GM12873 (cell line): ENCODE data around the gene AFTPH.

Experiments
- TF ChIP-seq, protein P1 (sequence below): IDR thresholded peaks from 2 replicates; pipeline ENCODE4 v1.5.1; 2012; ENCODE audit warnings: low read depth, mild to moderate bottlenecking, moderate library complexity, low read length, control low read depth; ENCODE audit not compliant: insufficient read depth; ENCODE audit errors: missing control alignments

The AFTPH gene

DNA sequence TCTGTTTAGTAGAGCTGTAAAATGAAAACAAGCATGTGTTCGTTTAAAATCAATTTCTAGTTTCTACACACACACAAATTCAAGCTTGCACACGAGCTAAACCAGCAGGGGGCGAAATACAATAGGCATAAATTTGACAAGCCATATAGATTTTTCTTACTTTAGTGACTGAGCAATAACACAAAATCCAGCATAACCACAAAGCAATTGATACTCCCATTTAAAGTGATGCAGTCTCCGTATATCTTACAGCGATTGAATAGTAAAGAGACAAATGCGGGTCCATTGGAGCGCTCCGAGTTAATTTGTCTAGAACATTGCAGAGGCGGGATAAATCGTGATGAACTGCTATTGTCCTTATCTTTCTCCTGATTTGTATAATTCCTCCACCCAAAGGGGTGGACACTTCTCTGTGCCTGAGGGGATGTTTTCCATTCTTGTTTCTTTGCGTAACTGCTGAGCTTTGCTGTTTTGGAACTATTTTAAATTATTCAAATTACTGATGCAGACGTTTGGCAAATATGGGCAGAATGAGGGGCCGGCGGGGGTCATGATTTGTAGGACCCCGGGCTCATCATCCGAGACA, 1.2 kb upstream of the AFTPH start:
- TF ChIP-seq, protein P1, sequence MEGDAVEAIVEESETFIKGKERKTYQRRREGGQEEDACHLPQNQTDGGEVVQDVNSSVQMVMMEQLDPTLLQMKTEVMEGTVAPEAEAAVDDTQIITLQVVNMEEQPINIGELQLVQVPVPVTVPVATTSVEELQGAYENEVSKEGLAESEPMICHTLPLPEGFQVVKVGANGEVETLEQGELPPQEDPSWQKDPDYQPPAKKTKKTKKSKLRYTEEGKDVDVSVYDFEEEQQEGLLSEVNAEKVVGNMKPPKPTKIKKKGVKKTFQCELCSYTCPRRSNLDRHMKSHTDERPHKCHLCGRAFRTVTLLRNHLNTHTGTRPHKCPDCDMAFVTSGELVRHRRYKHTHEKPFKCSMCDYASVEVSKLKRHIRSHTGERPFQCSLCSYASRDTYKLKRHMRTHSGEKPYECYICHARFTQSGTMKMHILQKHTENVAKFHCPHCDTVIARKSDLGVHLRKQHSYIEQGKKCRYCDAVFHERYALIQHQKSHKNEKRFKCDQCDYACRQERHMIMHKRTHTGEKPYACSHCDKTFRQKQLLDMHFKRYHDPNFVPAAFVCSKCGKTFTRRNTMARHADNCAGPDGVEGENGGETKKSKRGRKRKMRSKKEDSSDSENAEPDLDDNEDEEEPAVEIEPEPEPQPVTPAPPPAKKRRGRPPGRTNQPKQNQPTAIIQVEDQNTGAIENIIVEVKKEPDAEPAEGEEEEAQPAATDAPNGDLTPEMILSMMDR, result peak; percentile 75

DNA sequence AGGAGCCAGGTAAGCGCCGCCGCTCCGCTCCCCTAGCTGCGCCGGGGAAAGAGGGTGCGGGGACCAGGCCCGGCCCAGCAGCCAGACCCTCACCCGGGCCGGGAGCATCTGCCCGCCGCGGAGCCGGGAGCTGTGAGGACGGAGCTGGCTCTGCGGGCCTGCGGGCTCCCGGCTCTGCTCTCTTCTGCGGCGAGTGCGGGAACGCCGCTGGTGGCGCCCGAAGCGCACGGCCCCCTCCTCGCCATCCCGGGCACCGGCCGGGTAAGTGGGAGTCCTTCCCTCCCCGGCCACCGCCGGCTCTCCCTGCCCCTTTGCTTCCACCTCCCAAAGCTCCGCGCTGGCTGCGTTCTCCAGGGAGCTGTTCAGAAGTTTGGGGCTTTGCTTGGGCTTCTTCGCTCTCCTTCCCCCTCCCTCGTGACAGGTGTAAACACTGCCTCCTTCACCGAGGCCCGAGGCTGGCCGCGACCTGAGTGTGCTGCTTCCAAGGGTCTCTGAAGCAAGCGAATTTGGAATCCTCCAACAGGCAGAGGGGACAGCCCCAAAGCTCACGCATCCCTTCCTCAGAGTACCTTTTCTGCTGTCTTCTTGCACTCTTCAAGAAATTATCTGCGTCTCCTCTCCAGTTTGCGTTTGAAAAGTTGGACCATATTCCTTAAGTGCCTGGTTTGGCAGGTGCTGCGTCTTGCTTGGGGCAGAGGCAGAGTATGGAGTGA, 632 bp downstream of the AFTPH start:
- TF ChIP-seq, protein P1, result no peak

DNA sequence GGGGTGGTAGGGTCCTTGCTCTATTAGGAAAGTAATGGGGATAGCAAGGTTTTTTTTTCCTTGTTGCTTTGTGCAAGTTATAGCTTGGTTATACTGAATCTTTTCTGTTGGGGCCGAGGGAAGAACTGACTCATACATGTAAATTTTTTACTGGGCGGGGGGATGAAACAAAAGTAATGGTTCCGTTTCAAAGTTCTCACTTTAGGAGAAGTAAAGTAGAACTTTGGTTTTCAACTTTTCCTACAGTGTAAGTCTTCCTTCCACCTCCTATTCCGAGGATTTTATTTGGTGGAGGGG, 1.1 kb downstream of the AFTPH start:
- TF ChIP-seq, protein P1, result no peak

DNA sequence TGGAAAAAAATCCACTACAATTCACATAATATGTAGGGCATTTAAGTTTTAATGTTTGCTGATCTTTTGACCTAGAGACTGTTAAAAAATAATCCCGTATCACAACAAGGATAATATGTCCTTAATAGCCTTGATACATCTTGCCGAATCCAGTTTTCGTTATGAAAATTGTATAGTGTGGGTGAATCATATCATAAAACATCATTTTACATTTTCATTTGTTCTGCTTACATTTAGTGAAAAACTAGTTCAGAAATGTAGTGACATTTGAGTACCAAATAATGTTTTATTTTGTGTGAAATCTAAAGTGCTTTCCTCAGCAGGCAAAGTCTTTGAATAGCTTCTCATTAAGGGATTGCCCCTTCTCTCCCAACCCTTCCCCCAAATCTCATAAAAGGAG, 1.9 kb downstream of the AFTPH start:
- TF ChIP-seq, protein P1, result no peak

DNA sequence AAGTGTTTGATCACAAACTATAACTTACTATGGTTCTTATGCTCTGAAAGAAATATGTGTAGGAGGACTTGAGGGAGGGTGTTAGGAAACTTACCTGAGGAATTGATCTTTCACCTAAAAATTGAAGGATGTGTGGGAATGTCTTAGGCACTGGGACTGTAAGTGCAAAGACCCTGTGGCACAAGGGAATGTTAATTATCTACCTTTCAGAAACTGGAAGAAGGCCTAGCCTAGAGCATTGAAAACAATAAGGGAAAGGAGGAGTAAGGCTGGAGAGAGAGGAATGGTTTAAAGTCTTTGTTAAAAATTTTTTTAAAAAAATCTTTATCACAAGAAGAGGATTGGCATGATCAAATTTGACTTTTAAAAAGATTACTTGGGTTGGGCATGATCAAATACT, 7.9 kb downstream of the AFTPH start:
- TF ChIP-seq, protein P1, result no peak

DNA sequence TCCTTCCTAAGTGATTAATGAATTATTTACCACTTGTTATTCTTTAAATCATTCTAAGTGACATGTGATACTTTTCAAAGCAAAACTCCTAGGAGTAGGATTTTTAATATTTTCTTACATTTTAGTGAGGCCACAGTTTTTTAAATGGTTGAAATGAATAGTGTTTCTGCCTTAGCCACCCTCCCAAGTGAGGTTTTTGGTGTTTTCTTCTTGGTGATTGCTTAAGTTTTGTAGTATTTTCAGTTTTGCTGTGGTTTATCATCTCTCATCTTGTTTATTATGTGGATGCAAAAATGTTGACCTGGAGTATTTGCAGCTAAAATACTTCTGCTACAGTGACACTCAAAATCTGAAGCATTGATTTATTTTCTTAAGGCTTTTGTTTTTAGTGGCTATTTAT, 9.8 kb downstream of the AFTPH start:
- TF ChIP-seq, protein P1, result no peak

DNA sequence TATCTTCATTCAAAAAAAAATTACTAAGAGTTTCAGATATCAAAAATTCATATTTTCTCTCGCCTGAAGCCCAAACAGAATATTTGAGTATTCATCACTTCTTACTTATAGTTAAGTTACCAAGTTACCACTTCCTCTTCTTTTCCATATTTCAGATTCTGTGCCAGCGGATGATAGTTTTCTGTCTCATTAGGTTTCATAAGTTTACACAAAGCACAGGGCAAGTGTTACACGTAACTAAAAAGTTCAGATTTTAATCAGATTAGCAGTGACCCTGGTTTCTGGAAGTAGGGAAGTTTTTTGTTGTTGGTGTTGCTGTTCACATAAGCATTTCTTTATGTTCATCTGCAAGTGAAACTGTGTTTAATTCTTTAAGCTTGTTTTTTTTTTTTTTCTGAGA, 10.2 kb downstream of the AFTPH start:
- TF ChIP-seq, protein P1, result no peak
